Activated CD8-positive, alpha-beta memory T cell treated with anti-CD3 and anti-CD28 coated beads for 1 hour (primary cell): ENCODE results near the gene ADD3.

Experiments used
- DNase-seq, 2 donors: peaks; one replicate each; pipeline ENCODE4 v3.0.0-alpha.2; 2020; ENCODE audit warnings: low read depth in 1 of 2; ENCODE audit errors: extremely low read depth in 1 of 2

ADD3 gene

GRCh38 chr10:110058212-110058611, 50.4 kb downstream of the ADD3 start:
- DNase-seq = no peak

GRCh38 chr10:110059925-110060324, 52.1 kb downstream of the ADD3 start:
- no peak for DNase-seq

DNA sequence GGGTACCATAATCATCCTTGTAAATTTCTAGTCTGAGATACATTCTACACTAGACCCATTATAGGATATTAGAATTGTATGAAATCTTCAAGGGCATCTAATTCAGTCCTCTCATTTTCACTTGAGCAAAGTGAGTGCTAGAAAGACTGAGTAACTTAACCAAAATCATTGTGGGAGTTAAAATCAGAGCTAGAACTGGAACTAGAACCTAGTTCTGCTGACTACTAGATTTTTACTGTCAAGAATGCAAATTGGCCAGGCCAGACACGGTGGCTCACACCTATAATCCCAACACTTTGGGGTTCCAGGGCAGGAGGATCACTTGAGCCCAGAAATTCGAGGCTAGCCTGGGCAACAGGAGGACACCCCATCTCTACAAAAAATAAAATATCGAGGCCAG, 53.9 kb downstream of the ADD3 start:
- no peak for DNase-seq

GRCh38 chr10:110065269-110065668, 57.5 kb downstream of the ADD3 start:
- DNase-seq = no peak

DNA sequence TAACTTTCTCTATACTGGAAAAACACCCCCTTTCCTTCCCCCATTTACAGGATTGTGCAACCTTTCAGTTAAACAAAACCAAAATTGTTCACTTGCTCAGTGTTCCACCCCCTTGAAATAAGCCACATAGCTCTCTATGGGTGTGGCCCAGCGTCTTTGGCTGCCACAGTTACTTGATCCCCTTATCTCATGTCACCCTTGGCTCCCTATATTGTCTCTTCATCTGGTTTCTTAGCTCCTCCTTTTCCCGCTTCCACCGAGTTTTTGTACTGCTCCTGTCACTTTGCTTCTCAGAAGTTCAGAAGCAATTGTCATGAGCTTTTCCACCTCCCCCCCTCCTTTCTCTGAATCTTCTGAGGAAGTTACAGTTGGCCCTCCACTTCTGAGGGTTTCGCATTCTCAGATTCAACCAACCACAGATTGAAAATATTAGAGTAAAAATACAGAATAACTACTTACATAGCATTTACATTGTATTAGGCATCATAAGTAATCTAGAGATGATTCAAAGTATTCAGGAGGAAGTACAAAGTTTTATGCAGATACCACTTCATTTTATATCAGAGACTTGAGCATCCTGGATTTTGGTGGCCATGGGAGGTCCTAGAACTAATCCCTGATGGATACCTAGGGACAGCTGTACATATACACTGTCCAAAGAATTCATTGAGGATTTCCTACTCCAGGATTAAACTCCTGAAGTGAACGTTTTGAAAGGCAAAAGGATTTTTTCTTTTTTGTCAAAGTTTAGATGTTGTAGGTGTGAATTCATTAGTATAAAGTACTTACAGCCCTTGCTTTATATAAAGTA, 60.4 kb downstream of the ADD3 start:
- DNase-seq = no peak

- no peak for DNase-seq
Observed at GRCh38 chr10:110068780-110069179, 61.0 kb downstream of the ADD3 start.

GRCh38 chr10:110069502-110069982, 61.8 kb downstream of the ADD3 start:
- no peak for DNase-seq

DNA sequence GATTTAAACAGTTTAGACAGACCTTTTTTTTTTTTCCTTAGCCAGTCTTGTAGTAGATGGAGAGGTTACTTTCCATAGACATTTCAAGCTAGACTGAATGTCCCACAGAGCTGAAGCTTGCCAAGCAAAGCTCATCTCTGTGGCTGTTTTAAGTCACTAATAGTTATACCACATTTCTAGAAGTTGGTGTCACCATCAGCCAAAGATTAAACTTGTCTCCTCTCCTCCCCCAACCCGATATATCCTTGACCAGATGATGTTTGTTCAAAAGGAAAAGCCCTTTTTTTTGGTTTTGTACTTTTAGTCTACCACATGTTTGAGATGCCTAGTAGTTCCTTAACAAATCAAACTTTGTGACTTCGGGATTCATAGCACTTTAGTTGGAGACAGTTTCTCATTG, 66.1 kb downstream of the ADD3 start:
- DNase-seq = no peak

- no peak for DNase-seq
Observed at GRCh38 chr10:110074298-110074697, 66.5 kb downstream of the ADD3 start.

GRCh38 chr10:110074758-110075671, 67.2 kb downstream of the ADD3 start:
- no peak for DNase-seq

GRCh38 chr10:110075686-110076085, 67.9 kb downstream of the ADD3 start:
- DNase-seq = no peak

GRCh38 chr10:110076559-110077318, 69.0 kb downstream of the ADD3 start:
- no peak for DNase-seq

- DNase-seq = no peak
Observed at GRCh38 chr10:110077436-110078130, 69.8 kb downstream of the ADD3 start.

DNA sequence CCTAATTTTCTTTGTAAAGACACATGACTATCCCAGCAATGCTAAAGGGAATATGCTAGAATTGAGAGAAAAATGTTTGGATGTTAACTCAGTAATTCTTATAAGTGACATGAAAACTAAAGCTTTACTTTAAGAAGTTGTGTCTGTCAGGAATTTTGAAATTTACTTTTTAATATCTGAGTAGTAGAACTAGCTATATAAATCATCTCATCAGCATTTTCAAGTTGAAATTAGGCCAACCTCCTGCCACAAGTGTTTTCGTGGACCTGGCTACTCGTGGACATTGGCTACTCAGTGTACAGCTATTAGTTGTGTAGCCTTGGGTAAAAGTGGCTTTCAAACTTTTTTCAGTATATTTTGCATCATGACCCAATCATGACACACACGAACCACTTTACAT, 70.5 kb downstream of the ADD3 start:
- no peak for DNase-seq

GRCh38 chr10:110081911-110082310, 74.1 kb downstream of the ADD3 start:
- no peak for DNase-seq

DNA sequence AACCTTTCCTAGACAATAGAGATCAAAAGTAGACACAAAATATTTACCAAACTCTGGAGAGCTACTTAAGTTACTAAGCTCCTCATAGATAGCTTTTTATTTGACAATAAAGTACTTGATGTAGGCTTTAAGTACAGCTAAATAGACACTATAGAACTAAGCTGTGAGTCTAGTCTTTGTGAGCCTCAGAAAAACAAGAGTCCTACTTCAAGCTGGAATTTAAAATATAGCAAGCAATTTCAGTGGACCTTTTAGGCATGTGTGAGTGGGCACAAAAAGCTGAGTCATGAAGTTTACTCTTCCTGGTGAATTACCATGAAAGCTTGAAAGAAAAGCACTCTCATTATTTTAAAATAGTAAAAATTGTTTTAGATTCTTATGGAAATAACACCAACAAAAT, 76.1 kb downstream of the ADD3 start:
- no peak for DNase-seq

- no peak for DNase-seq
Observed at GRCh38 chr10:110087682-110088081, 79.9 kb downstream of the ADD3 start.

GRCh38 chr10:110088367-110089104, 80.8 kb downstream of the ADD3 start:
- DNase-seq = no peak

- no peak for DNase-seq
Observed at GRCh38 chr10:110091830-110092229, 84.0 kb downstream of the ADD3 start.

DNA sequence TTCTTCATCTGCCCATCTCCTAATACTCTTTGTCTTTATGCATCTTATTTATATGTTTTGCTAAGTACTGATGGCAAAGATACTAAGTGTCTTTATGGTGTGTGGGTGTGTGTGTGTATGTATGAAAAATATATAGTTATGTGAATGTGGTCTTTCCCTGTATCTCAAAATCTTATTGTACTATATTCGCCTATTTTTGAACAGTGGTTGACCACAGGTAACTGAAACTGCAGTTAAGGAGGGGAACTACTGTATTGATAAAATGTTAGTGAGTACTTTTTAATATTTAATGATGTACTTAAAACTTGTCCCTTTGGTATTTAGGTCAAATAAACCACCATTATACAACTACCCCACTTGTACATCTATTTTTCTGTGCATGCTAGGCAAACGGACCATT, 85.9 kb downstream of the ADD3 start:
- no peak for DNase-seq
